Jurkat, Clone E6-1 (cell line): ENCODE measurements around the gene ZNF577.

Experiments used
- DNase-seq: peaks from one replicate; pipeline ENCODE4 v3.0.0-alpha.2; 2011; ENCODE audit warnings: low read depth, low spot score
- H3K4me3 ChIP-seq: 2 replicates; pipeline ENCODE4 v1.5.1; 2011; ENCODE audit warnings: mild to moderate bottlenecking, low read length, control low read depth, moderate library complexity

ZNF577 gene

DNA sequence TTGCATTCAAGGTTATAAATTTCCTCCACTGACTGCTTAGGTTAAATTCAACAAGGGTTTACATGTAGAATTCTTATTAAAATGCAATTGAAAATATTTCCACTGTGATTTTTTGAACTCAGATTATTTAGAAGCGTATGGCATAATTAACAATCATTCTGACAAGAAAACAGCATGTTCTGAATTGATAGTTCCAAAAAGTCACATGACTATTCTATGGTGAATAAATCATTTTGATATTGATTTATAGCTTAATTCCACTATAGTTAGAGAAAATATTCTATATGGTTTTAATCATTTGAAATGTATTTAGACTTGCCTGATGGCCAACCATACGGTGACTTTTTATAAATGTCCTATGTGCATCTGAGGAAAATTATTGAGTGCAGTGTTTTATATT is 3.0 kb downstream of the ZNF577 start:
- no peak overlapping the region for H3K4me3 ChIP-seq
- DNase-seq: no peak

DNA sequence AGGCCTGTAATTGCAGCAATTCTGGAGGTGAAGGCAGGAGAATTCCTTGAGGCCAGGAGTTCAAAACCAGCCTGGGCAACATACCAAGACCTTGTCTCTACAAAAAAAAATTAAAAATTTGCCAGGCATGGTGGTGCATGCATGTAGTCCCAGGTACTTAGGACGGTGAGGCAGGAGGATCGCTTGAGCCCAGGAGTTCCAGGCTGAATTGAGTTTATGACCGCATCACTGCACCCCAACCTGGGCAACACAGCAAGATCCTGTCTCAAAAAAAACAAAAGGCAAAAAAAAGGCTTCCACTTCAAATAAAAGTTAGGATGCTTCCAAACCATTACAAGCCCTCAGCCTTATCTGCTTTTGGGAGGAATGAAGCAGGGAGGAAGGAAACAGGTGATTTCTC is 5.2 kb downstream of the ZNF577 start:
- H3K4me3 ChIP-seq: no peak overlapping the region
- DNase-seq: no peak

DNA sequence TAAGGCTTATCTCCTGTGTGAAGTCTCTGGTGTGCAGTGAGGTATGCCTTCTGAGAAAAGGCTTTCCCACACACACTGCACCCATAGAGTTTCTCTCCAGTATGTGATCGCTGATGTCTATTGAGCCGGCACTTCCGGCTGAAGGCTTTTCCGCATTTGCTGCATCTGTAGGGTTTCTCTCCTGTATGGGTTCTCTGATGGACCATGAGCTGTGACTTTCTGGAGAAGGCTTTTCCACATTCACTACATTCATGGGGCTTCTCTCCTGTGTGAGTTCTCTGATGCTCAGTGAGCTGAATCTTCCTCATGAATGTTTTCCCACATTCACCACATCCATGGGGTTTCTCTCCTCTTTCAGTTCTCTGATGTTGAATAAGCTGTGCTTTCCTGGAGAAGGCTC is 14.7 kb downstream of the ZNF577 start:
- no peak for DNase-seq
- H3K4me3 ChIP-seq: no peak overlapping the region

DNA sequence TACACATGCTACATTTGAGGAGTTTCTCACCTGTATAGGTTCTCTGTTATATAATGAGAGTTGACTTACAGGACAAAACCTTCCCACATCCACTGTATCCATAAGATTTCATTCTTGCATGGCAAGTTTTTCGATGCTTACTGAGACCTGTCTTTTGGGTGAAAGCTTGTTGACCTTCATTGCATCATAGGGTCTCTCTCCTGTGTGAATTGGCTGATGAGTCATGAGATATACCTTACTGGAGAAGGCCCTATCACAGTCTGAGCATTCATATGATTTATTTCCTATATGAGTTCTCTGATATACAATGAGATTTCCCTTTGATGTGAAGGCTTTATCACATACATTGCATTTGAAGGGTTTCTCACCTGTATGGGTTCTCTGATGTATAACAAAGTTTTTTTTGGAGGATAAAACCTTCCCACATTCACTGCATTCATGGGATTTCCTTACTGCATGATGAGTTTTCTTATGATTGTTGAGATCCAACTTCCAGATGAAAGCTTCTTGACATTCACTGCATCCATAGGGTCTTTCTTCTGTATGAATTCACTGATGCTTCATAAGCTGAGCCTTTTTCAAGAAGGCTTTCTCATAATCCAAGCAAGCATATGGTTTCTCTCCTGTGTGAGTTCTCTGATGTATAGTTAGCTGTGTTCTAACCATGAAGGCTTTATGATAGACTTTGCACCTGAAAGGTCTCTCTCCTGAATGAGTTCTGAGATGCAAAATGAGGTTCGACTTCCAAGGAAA is 25.7 kb downstream of the ZNF577 start:
- H3K4me3 ChIP-seq: no peak overlapping the region
- DNase-seq: no peak

DNA sequence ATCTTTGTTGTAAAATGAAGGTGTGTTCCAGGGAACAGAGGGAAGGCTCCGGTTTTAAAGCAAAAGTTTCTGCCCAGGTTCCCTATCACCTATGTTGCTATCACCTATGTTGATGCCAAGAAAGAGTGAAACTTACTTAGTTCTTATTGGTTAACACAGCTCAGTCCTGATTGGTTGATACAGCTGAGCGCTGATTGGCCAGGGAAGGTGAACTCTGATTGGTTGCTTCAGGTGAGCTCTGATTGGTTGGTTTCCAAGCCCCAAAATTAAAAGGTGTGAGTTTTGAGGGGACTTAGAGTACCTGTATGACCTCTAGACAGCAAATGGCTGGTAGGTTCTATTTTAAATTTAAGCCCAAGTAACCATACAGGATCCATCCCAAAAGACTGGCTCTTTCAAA is 50.6 kb downstream of the ZNF577 start:
- H3K4me3 ChIP-seq: no peak overlapping the region
- DNase-seq: no peak

DNA sequence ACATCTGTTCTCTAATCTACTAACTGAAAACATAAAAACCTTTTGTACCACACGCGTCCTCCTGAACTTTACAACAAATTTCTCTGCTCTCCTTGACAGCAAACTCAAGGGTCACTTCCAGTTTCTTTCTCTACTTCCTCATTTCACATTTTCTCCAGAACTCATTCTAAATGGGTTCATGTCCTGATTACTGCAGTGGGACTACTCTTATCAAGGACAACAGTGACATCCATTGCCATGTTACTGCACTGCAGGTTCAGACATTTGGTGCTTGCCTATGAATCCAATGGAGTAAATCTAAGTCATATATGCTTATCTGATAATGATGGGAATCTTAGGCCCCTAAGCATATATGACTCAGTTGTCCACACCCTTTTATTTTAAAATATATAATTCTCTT is 57.5 kb downstream of the ZNF577 start:
- H3K4me3 ChIP-seq: no peak overlapping the region
- no peak for DNase-seq

DNA sequence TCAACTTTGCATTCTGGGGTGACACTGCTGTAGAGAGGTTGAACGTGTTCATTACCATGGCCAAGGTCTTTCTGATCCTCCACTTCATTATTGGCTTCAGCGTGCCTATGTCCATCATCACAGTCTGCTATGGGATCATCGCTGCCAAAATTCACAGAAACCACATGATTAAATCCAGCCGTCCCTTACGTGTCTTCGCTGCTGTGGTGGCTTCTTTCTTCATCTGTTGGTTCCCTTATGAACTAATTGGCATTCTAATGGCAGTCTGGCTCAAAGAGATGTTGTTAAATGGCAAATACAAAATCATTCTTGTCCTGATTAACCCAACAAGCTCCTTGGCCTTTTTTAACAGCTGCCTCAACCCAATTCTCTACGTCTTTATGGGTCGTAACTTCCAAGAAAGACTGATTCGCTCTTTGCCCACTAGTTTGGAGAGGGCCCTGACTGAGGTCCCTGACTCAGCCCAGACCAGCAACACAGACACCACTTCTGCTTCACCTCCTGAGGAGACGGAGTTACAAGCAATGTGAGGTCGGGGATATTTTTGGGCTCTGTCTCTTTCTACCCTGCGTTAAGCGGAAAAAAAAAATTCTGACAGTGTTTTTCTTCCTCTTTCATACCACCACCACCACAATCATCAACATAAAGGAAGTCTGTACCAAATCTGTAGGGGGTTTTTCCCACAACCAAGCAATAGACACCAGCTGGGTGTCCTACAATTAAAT is 63.3 kb downstream of the ZNF577 start:
- DNase-seq: no peak
- H3K4me3 ChIP-seq: no peak overlapping the region

DNA sequence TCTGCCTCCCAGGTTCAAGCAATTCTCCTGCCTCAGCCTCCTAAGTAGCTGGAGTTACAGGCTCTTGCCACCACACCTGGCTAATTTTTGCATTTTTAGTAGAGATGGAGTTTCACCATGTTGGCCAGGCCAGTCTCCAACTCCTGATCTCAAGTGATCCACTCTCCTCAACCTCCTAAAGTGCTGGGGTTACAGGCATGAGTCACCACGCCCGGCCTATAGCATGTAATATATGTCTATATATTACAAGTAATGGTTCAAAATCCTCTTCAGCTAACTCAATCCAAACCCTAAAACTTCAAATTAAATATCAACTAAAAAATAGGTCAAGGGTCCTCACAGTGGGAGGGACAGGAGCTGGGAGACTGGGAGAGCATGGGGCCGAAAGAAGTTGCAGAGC is 64.8 kb downstream of the ZNF577 start:
- H3K4me3 ChIP-seq: no peak overlapping the region
- no peak for DNase-seq

DNA sequence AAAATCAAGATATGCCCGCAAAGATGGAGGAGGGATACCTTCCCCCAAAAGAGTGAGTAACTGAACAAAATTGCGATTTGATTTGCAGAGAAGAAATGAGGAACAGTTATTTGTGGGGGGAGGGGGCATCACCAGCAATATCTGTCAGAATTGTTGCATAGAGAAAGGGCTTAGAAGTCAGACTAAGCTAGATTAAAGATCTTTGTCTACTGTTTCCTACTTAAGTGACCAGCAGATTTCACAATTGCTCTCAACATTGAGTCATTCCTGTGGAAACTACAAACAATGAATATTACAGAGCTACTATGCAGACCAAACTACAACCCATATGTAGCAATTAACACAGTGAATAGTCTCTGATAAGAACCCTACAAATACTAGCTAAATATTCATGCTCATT is 65.4 kb downstream of the ZNF577 start:
- H3K4me3 ChIP-seq: no peak overlapping the region
- no peak for DNase-seq

DNA sequence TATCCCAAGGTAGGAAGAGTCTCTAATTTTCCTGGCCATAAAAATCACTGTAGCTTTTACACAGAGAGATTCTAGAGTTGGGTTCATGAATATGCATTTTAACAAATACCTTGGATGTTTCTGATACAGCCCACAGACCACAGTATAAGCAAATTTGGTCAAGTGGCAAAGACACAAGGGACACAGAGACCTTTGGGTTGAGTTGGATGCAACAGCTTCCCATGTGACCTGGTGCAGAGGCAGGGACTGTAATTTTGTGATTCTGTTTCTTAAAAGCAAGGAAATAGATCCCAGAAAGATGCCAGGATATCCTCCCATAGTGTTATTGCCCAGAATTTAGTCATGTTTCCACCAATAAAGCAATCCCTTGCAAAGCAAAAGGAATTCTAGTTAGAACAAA is 65.8 kb downstream of the ZNF577 start:
- no peak for DNase-seq

DNA sequence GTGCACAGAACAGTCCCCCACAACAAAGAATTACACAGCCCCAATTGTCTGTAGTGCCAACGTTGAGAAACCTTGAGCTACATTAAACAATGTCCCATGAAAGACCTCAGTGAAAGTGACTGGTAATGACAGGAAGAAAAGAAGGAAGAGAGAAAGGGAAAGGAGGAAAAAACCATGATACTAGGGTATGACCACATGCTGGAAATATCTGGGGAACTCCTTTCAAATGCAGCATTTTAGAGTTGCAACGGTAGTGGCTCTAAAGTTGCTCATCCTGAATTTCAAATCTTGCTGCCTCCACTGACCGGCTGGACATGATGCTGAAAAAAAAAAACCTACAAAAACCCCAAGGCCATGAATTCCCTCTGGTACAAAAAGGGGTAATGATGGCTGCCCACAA is 66.3 kb downstream of the ZNF577 start:
- no peak overlapping the region for H3K4me3 ChIP-seq
- DNase-seq: no peak

More for the DNA sequence above, 65.8 kb downstream of the ZNF577 start:
- no peak overlapping the region for H3K4me3 ChIP-seq
